ENCODE data around the gene PMFBP1. TPM values are rescaled to one million over a fixed set of nuclear protein-coding genes. Genes with fewer than 3 reads are reported as not detected.
A peak's percentile ranks its signal among the peaks of the same experiment; 100 is the strongest.

PMFBP1 gene
- total RNA-seq (2014; rRNA removed; shearing (Covaris generic)) (1.3 and 2.6 TPM in 2 replicates), polyA plus RNA-seq (2016; fragmentation: Nextera tagmentation; extraction: Ambion mirVana) (1.5 and 3.3 TPM in 2 replicates)
- long read RNA-seq: 0 reads

GRCh38 chr16:72172105-72173034 is at the start of gene PMFBP1:
Gene PMFBP1 (minus strand): TSS chr16:72172155. CDS start chr16:72171208, 947 bp downstream.
- H3K4me3 Mint-ChIP-seq: no peak within 1 kb of the TSS
- H3K4me1 Mint-ChIP-seq: no peaks in the 10 kb centered on the region
- no peak for TF ChIP-seq REST (IDR thresholded peaks at IDR 0.05; ENCODE audit: unreplicated experiment)
- TF ChIP-seq, protein P1, sequence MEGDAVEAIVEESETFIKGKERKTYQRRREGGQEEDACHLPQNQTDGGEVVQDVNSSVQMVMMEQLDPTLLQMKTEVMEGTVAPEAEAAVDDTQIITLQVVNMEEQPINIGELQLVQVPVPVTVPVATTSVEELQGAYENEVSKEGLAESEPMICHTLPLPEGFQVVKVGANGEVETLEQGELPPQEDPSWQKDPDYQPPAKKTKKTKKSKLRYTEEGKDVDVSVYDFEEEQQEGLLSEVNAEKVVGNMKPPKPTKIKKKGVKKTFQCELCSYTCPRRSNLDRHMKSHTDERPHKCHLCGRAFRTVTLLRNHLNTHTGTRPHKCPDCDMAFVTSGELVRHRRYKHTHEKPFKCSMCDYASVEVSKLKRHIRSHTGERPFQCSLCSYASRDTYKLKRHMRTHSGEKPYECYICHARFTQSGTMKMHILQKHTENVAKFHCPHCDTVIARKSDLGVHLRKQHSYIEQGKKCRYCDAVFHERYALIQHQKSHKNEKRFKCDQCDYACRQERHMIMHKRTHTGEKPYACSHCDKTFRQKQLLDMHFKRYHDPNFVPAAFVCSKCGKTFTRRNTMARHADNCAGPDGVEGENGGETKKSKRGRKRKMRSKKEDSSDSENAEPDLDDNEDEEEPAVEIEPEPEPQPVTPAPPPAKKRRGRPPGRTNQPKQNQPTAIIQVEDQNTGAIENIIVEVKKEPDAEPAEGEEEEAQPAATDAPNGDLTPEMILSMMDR (conservative IDR thresholded peaks at IDR 0.05; ENCODE audit: low read depth in 2 of 2): no peak
- TF ChIP-seq ZNF462 (CRISPR knock-in tag; IDR thresholded peaks at IDR 0.05): no peak
- TF ChIP-seq CREB1 (CRISPR knock-in tag; IDR thresholded peaks at IDR 0.05; ENCODE audit: low read depth): no peak
- TF ChIP-seq, protein P2, sequence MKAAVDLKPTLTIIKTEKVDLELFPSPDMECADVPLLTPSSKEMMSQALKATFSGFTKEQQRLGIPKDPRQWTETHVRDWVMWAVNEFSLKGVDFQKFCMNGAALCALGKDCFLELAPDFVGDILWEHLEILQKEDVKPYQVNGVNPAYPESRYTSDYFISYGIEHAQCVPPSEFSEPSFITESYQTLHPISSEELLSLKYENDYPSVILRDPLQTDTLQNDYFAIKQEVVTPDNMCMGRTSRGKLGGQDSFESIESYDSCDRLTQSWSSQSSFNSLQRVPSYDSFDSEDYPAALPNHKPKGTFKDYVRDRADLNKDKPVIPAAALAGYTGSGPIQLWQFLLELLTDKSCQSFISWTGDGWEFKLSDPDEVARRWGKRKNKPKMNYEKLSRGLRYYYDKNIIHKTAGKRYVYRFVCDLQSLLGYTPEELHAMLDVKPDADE (IDR thresholded peaks at IDR 0.05): no peak
- no peak for TF ChIP-seq EZH2phosphoT487 (IDR thresholded peaks at IDR 0.05; ENCODE audit: unreplicated experiment)
- no peak for TF ChIP-seq JUNB (IDR thresholded peaks at IDR 0.05; ENCODE audit: unreplicated experiment)
- TF ChIP-seq ZNF331 (CRISPR knock-in tag; IDR thresholded peaks at IDR 0.05; ENCODE audit: low read depth): no peak
- no peak for TF ChIP-seq STAT1 (IDR thresholded peaks at IDR 0.05; ENCODE audit: unreplicated experiment)
- TF ChIP-seq NANOG (IDR thresholded peaks at IDR 0.05; ENCODE audit: borderline replicate concordance): no peak
- no peak for TF ChIP-seq POLR2AphosphoS5 (IDR thresholded peaks at IDR 0.05; ENCODE audit: low read depth)
- TF ChIP-seq EZH2 (IDR thresholded peaks at IDR 0.05; ENCODE audit: low read depth, unreplicated experiment): no peak
- TF ChIP-seq ZNF114 (CRISPR knock-in tag; IDR thresholded peaks at IDR 0.05): no peak
- no peaks in the 10 kb centered on the region for H3K36me3 Mint-ChIP-seq (ENCODE audit: low read depth)
- Histone ChIP-seq H3K4me3 (no peak within 1 kb of the TSS), H3K4me1 (ENCODE audit: insufficient read depth) (no peaks in the 10 kb centered on the region), H3K27me3 (ENCODE audit: insufficient read depth) (no peaks in the 10 kb centered on the region), H4K20me1 (replicated peaks; ENCODE audit: insufficient read depth) (no peaks in the 10 kb centered on the region), H3K9me2 (ENCODE audit: insufficient read depth) (peaks cover 2% of the 10 kb centered on the region; the same call in 1 of the 2 replicates), H3F3A (replicated peaks; ENCODE audit: low read depth) (no peaks in the 10 kb centered on the region), H3K36me3 (ENCODE audit: insufficient read depth) (no peaks in the 10 kb centered on the region), H2AFZ (no peak within 1 kb of the TSS), H3K27ac (ENCODE audit: low read depth) (no peak within 1 kb of the TSS), H3K4me2 (no peak within 1 kb of the TSS), H3K79me2 (replicated peaks; ENCODE audit: insufficient read depth) (no peaks in the 10 kb centered on the region)
- no peaks in the 10 kb centered on the region for H3K27me3 Mint-ChIP-seq (ENCODE audit: insufficient read depth, low read depth, poor library complexity)
- H3K9me3 Mint-ChIP-seq: no peaks in the 10 kb centered on the region; the same call in 2 of the 3 replicates
- no peak within 1 kb of the TSS for H3K27ac Mint-ChIP-seq
- DNase-seq (ENCODE audit: low spot score): peak; percentile 36
- ATAC-seq: no peak
